ENCODE measurements around the gene MYCN. TPM values are rescaled to one million over a fixed set of nuclear protein-coding genes. Genes with fewer than 3 reads are reported as not detected.

The MYCN gene
- total RNA-seq, 6 experiments from 2014 or later = not detected

- Mint-ChIP-seq H3K36me3 (ENCODE audit: low read depth) (0 out of 2 replicates have a peak, but pooled peaks cover 3% of the 10 kb centered on the region), H3K27ac (no peak overlapping the region), H3K4me3 (no peak overlapping the region), H3K27me3 (ENCODE audit: insufficient read depth) (no peaks in the 10 kb centered on the region; the same call in 1 of the 2 replicates), H3K4me1 (ENCODE audit: low read depth) (no peaks in the 10 kb centered on the region), H3K9me3 (peaks cover 31% of the 10 kb centered on the region)
- no peak for TF ChIP-seq CTCF (IDR thresholded peaks at IDR 0.05)
- DNase-seq = no peak
These were observed 48.4 kb downstream of the MYCN start for GRCh38 chr2:15988733-15989132.

GRCh38 chr2:15989559-15989958 is 49.2 kb downstream of the MYCN start:
- H3K27ac Mint-ChIP-seq = no peak overlapping the region
- no peak for DNase-seq
- TF ChIP-seq CTCF (IDR thresholded peaks at IDR 0.05) = no peak

GRCh38 chr2:15990151-15991101 is 50.1 kb downstream of the MYCN start:
- no peak for TF ChIP-seq CTCF (IDR thresholded peaks at IDR 0.05)
- H3K4me3 Mint-ChIP-seq = no peak overlapping the region
- H3K36me3 Mint-ChIP-seq (ENCODE audit: low read depth) = peaks cover 8% of the 10 kb centered on the region; the same call in 1 of the 2 replicates
- H3K27ac Mint-ChIP-seq = no peak overlapping the region
- H3K27me3 Mint-ChIP-seq (ENCODE audit: insufficient read depth) = no peaks in the 10 kb centered on the region; the same call in 1 of the 2 replicates
- no peaks in the 10 kb centered on the region for H3K4me1 Mint-ChIP-seq (ENCODE audit: low read depth)
- peaks cover 47% of the 10 kb centered on the region for H3K9me3 Mint-ChIP-seq
- DNase-seq = no peak

More at GRCh38 chr2:15989559-15989958, 49.2 kb downstream of the MYCN start:
- no peaks in the 10 kb centered on the region for H3K4me1 Mint-ChIP-seq (ENCODE audit: low read depth)
- H3K9me3 Mint-ChIP-seq = peaks cover 39% of the 10 kb centered on the region
- no peaks in the 10 kb centered on the region; the same call in 1 of the 2 replicates for H3K27me3 Mint-ChIP-seq (ENCODE audit: insufficient read depth)
- H3K4me3 Mint-ChIP-seq = no peak overlapping the region
- 0 out of 2 replicates have a peak, but pooled peaks cover 3% of the 10 kb centered on the region for H3K36me3 Mint-ChIP-seq (ENCODE audit: low read depth)

- H3K27me3 Mint-ChIP-seq (ENCODE audit: insufficient read depth) = no peaks in the 10 kb centered on the region; the same call in 1 of the 2 replicates
- H3K4me1 Mint-ChIP-seq (ENCODE audit: low read depth) = no peaks in the 10 kb centered on the region
- H3K27ac Mint-ChIP-seq = no peak overlapping the region
- TF ChIP-seq CTCF (IDR thresholded peaks at IDR 0.05) = no peak
- DNase-seq = no peak
- H3K4me3 Mint-ChIP-seq = no peak overlapping the region
- H3K36me3 Mint-ChIP-seq (ENCODE audit: low read depth) = peaks cover 8% of the 10 kb centered on the region; the same call in 1 of the 2 replicates
- peaks cover 53% of the 10 kb centered on the region for H3K9me3 Mint-ChIP-seq
These were observed 50.9 kb downstream of the MYCN start for GRCh38 chr2:15991231-15991630.

GRCh38 chr2:15992457-15993231 is 52.3 kb downstream of the MYCN start:
- Mint-ChIP-seq H3K27ac (no peak overlapping the region), H3K27me3 (ENCODE audit: insufficient read depth) (no peaks in the 10 kb centered on the region; the same call in 1 of the 2 replicates), H3K4me1 (ENCODE audit: low read depth) (no peaks in the 10 kb centered on the region), H3K4me3 (no peak overlapping the region), H3K36me3 (ENCODE audit: low read depth) (peaks cover 8% of the 10 kb centered on the region; the same call in 1 of the 2 replicates), H3K9me3 (peaks cover 63% of the 10 kb centered on the region)
- TF ChIP-seq CTCF (IDR thresholded peaks at IDR 0.05) = no peak
- no peak for DNase-seq
